Smooth muscle cell (in vitro differentiated cells): ENCODE data around the gene CTXND1. TPM values are rescaled to one million over a fixed set of nuclear protein-coding genes. Genes with fewer than 3 reads are reported as not detected.

ENCODE experiments used
- DNase-seq: peaks from one replicate; lab custom pipeline; 2025; ENCODE audit not compliant: unreplicated experiment; lab: John Stamatoyannopoulos, UW
- H2AFZ ChIP-seq: fragments of 200-600 bp; sonication (generic); 2 replicates; pipeline ENCODE4 v1.6.0; 2016; ENCODE audit warnings: antibody characterized with exemption, low read depth, mild to moderate bottlenecking
- H3F3A ChIP-seq: fragments of 200-600 bp; sonication (generic); 2 replicates; pipeline ENCODE4 v1.6.0; 2017; ENCODE audit warnings: antibody characterized with exemption, low read depth
- H3K27ac ChIP-seq: fragments of 200-600 bp; sonication (generic); 2 replicates; pipeline ENCODE4 v1.5.1; 2016; ENCODE audit warnings: low read depth, mild to moderate bottlenecking
- H3K27me3 ChIP-seq: fragments of 200-600 bp; sonication (generic); 2 replicates; pipeline ENCODE4 v1.6.1; 2016; ENCODE audit warnings: low read depth, mild to moderate bottlenecking
- H3K36me3 ChIP-seq: fragments of 200-600 bp; sonication (generic); 2 replicates; pipeline ENCODE4 v1.5.1; 2016; ENCODE audit warnings: low read depth
- H3K4me1 ChIP-seq: fragments of 200-600 bp; sonication (generic); 2 replicates; pipeline ENCODE4 v1.5.1; 2016; ENCODE audit warnings: low read depth
- H3K4me2 ChIP-seq: fragments of 200-600 bp; sonication (generic); 2 replicates; pipeline ENCODE4 v1.6.0; 2016; ENCODE audit warnings: mild to moderate bottlenecking
- H3K4me3 ChIP-seq: fragments of 200-600 bp; sonication (generic); 2 replicates; pipeline ENCODE4 v1.5.1; 2016; ENCODE audit warnings: mild to moderate bottlenecking
- H3K79me2 ChIP-seq: fragments of 200-600 bp; sonication (generic); 2 replicates; pipeline ENCODE4 v1.6.0; 2016; ENCODE audit warnings: low read depth, mild to moderate bottlenecking
- H3K9ac ChIP-seq: fragments of 200-600 bp; sonication (generic); 2 replicates; pipeline ENCODE4 v1.6.0; 2016; ENCODE audit warnings: low read depth
- H3K9me3 ChIP-seq: fragments of 200-600 bp; sonication (generic); replicated peaks from 2 replicates; pipeline ENCODE4 v1.5.1; 2016; ENCODE audit warnings: low read depth
- H4K20me1 ChIP-seq: fragments of 200-600 bp; sonication (generic); 2 replicates; pipeline ENCODE4 v1.6.0; 2016; ENCODE audit warnings: low read depth
- WGBS: methylation state at CpG from one replicate; pipeline ENCODE4 v1.1.7; 2016; ENCODE audit warnings: low lambda C conversion rate; 5-methylcytosine and 5-hydroxymethylcytosine counted together
- polyA plus RNA-seq: library from polyadenylated mRNA; unstranded; fragments of >200 nt; fragmentation: Nextera tagmentation; extraction: Ambion mirVana; gene quantifications from 2 replicates; pipeline ENCODE4 v1.2.1, GENCODE V29; 2016
- total RNA-seq: library from RNA; depleted of rRNA; stranded (reverse); fragments of >200 nt; gene quantifications from 2 replicates; pipeline ENCODE4 v1.2.3, GENCODE V29; 2014
- TF ChIP-seq, protein P1 (sequence below): fragments of 200-600 bp; sonication (generic); IDR thresholded peaks from 2 replicates; pipeline ENCODE4 v1.5.1; 2017; ENCODE audit warnings: borderline replicate concordance, mild to moderate bottlenecking, antibody characterized with exemption; ENCODE audit not compliant: insufficient read depth, poor library complexity, severe bottlenecking

CTXND1 gene
- total and polyA plus RNA-seq, 2 experiments from 2014 or later: 0.06 TPM; not detected in 1

- Histone ChIP-seq H4K20me1 (no peaks in the 10 kb centered on the region), H3K79me2 (no peaks in the 10 kb centered on the region), H3K27me3 (peaks cover 3% of the 10 kb centered on the region), H3K4me2 (no peak overlapping the region), H3K4me1 (no peaks in the 10 kb centered on the region), H3K27ac (no peak overlapping the region), H3K9ac (no peak overlapping the region), H3K9me3 (no peaks in the 10 kb centered on the region), H3F3A (no peaks in the 10 kb centered on the region), H3K36me3 (no peaks in the 10 kb centered on the region), H2AFZ (no peak overlapping the region), H3K4me3 (no peak overlapping the region)
- TF ChIP-seq, protein P1, sequence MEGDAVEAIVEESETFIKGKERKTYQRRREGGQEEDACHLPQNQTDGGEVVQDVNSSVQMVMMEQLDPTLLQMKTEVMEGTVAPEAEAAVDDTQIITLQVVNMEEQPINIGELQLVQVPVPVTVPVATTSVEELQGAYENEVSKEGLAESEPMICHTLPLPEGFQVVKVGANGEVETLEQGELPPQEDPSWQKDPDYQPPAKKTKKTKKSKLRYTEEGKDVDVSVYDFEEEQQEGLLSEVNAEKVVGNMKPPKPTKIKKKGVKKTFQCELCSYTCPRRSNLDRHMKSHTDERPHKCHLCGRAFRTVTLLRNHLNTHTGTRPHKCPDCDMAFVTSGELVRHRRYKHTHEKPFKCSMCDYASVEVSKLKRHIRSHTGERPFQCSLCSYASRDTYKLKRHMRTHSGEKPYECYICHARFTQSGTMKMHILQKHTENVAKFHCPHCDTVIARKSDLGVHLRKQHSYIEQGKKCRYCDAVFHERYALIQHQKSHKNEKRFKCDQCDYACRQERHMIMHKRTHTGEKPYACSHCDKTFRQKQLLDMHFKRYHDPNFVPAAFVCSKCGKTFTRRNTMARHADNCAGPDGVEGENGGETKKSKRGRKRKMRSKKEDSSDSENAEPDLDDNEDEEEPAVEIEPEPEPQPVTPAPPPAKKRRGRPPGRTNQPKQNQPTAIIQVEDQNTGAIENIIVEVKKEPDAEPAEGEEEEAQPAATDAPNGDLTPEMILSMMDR: no peak
- DNase-seq: no peak
- 90% methylated on average over 8 of the region's 8 CpGs for WGBS
Measured at GRCh38 chr15:80285379-80285778, 33.4 kb upstream of the CTXND1 start.

GRCh38 chr15:80283531-80283930 lies 31.5 kb upstream of the CTXND1 start:
- H3K27ac ChIP-seq: no peak overlapping the region
- no peaks in the 10 kb centered on the region for H3K4me1 ChIP-seq
- TF ChIP-seq, protein P1: no peak
- no peak overlapping the region for H2AFZ ChIP-seq
- H3K4me3 ChIP-seq: no peak overlapping the region
- no peaks in the 10 kb centered on the region for H3K27me3 ChIP-seq
- no peak overlapping the region for H3K4me2 ChIP-seq
- H3K79me2 ChIP-seq: no peaks in the 10 kb centered on the region
- DNase-seq: no peak
- 69% methylated on average over 3 of the region's 3 CpGs for WGBS
- H3K9me3 ChIP-seq: no peaks in the 10 kb centered on the region
- H4K20me1 ChIP-seq: no peaks in the 10 kb centered on the region
- H3K36me3 ChIP-seq: no peaks in the 10 kb centered on the region
- no peak overlapping the region for H3K9ac ChIP-seq
- no peaks in the 10 kb centered on the region for H3F3A ChIP-seq

- Histone ChIP-seq H3K4me3 (no peak overlapping the region), H4K20me1 (no peaks in the 10 kb centered on the region), H2AFZ (no peak overlapping the region), H3K4me1 (no peaks in the 10 kb centered on the region), H3K4me2 (no peak overlapping the region), H3K27ac (no peak overlapping the region), H3K27me3 (peaks cover 1% of the 10 kb centered on the region), H3K9me3 (no peaks in the 10 kb centered on the region), H3K79me2 (no peaks in the 10 kb centered on the region), H3F3A (no peaks in the 10 kb centered on the region), H3K36me3 (no peaks in the 10 kb centered on the region), H3K9ac (no peak overlapping the region)
- TF ChIP-seq, protein P1: no peak
- 77% methylated on average over 6 of the region's 6 CpGs for whole genome bisulfite sequencing
- no peak for DNase-seq
Measured at GRCh38 chr15:80277147-80277546, 25.1 kb upstream of the CTXND1 start.

GRCh38 chr15:80275961-80276360 lies 23.9 kb upstream of the CTXND1 start:
- TF ChIP-seq, protein P1: no peak
- Histone ChIP-seq H3K4me2 (no peak overlapping the region), H3F3A (no peaks in the 10 kb centered on the region), H3K4me3 (no peak overlapping the region), H3K36me3 (no peaks in the 10 kb centered on the region), H3K27ac (no peak overlapping the region), H3K9ac (no peak overlapping the region), H4K20me1 (no peaks in the 10 kb centered on the region), H3K9me3 (no peaks in the 10 kb centered on the region), H3K79me2 (no peaks in the 10 kb centered on the region), H3K4me1 (no peaks in the 10 kb centered on the region), H3K27me3 (peaks cover 5% of the 10 kb centered on the region), H2AFZ (no peak overlapping the region)
- DNase-seq: no peak
- WGBS: 64% methylated on average over 3 of the region's 3 CpGs
